Loucy (cell line): ENCODE measurements around the gene ARAP3.

Experiments used
- EZH2phosphoT487 ChIP-seq: fragments of 200-600 bp; IDR thresholded peaks from 2 replicates; pipeline ENCODE4 v1.6.1; 2018; ENCODE audit warnings: antibody characterized with exemption, mild to moderate bottlenecking, moderate library complexity, borderline replicate concordance
- TF ChIP-seq, protein P1 (sequence below): fragments of 200-600 bp; sonication (generic); conservative IDR thresholded peaks from 2 replicates; pipeline ENCODE4 v1.5.1; 2014; ENCODE audit warnings: mild to moderate bottlenecking, antibody characterized with exemption, low read length

DNA sequence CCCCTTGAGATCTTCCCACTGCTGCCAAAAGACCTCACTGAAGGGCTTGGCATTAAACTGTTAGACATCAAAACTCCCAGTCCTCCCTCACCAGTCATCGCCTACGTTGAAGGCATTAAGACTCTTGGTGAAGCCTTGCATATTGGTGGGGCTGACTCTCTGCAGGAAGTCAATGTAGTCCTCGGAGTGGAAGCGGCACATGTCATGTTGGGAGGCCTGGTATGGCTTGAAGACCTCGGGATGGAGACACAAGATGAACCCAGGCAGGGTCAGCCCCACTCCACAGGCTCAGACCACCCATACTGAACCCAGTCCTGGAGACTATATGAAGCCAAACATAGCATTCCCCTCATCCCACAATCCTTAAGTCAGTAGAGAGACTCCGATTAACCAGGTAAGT is 47.3 kb downstream of the ARAP3 start:
- TF ChIP-seq, protein P1, sequence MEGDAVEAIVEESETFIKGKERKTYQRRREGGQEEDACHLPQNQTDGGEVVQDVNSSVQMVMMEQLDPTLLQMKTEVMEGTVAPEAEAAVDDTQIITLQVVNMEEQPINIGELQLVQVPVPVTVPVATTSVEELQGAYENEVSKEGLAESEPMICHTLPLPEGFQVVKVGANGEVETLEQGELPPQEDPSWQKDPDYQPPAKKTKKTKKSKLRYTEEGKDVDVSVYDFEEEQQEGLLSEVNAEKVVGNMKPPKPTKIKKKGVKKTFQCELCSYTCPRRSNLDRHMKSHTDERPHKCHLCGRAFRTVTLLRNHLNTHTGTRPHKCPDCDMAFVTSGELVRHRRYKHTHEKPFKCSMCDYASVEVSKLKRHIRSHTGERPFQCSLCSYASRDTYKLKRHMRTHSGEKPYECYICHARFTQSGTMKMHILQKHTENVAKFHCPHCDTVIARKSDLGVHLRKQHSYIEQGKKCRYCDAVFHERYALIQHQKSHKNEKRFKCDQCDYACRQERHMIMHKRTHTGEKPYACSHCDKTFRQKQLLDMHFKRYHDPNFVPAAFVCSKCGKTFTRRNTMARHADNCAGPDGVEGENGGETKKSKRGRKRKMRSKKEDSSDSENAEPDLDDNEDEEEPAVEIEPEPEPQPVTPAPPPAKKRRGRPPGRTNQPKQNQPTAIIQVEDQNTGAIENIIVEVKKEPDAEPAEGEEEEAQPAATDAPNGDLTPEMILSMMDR = no peak
- TF ChIP-seq EZH2phosphoT487 = no peak
